Measurements from ENCODE around the gene FAHD2A.
"Not testable (repeated sequence)": the region's sequence is repeated elsewhere in the genome, so short reads cannot be mapped to it uniquely, and the experiment has no call there.

The FAHD2A gene

DNA sequence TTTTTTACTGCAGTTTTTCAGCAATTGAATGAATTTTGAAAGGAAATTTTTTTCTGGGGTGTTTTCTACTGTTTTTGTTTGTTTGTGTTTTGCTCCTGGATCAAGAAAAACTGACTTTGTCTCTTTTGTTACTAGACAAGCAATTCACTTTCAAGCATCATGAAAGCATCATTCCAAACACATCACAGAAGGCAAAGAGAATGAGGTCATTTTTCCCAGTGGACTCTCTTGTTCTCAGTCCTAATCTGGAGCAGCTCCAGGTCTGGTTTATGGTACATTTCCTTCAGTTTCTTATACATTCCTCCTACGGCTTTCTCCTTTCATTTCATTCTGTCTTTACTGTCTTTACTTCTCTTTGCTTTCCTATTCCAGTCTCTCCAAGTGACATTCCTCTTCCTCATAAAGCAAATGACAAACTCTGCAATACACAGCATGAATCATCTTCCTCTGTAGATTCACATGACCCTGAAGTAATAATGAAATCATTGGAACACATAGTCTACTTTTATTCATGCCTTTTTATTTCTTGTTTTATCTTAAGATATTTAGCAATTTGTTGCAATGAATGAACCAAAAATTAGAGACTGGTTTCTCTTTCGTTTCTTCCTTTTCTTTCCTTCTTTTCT is 40.1 kb downstream of the FAHD2A start:
- DNase-seq: not testable (repeated sequence)

DNA sequence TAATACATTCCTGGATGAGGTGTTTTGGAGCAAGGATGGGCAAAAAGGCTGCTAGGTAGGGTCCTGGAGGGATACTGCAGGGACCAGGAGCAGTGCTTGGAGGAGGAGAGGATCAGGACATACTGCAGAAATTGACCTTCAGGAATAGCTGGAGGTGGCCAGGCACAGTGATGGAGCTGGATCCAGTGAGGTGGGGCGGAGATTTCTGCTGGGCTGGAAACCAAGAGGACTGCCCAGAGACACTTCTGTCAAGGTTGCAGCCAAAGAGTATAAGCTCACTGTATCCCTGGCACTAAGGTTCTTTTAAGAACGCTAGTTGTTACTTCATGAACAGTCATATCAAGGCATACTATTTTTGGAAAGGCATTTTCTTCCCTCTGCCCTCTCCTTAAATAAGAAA is 42.8 kb downstream of the FAHD2A start:
- not testable (repeated sequence) for DNase-seq

DNA sequence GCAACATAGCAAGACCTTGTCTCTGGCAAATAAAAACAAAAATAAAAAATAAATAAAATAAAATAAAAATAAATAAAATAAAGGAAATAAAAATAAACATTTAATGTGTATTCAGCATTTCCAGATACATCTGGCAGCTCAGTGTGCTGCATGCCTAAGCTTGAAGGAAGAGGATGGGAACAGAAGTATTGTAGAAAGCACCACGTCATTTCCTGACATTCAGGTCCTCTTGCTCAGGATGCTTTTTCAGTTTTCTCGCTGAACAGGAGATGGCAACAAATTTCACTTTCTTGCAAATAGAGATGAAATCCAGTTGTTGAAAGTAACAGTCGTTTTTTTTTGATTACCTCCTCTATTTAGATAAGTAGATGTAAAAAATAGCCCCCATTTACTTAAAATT is 60.8 kb downstream of the FAHD2A start:
- not testable (repeated sequence) for DNase-seq

All from activated CD8-positive, alpha-beta memory T cell treated with anti-CD3 and anti-CD28 coated beads, Interleukin-2, amount 50 U/mL, for 4 hours (primary cell).